Forelimb muscle (tissue), 1 donor: Measurements from ENCODE around the gene KITLG. TPM values are rescaled to one million over a fixed set of nuclear protein-coding genes. Genes with fewer than 3 reads are reported as not detected.
A peak's percentile ranks its signal among the peaks of the same experiment; 100 is the strongest.
"Not testable (repeated sequence)": the region's sequence is repeated elsewhere in the genome, so short reads cannot be mapped to it uniquely, and the experiment has no call there.

ENCODE experiments used
- DNase-seq: peaks from one replicate; pipeline ENCODE4 v3.0.0-alpha.2; 2013; ENCODE audit warnings: low read depth
- polyA plus RNA-seq: library from polyadenylated mRNA; unstranded; fragments of 120-200 nt; gene quantifications from one replicate; pipeline ENCODE4 v1.2.1, GENCODE V29; 2013; ENCODE audit not compliant: insufficient read length

The KITLG gene
- polyA plus RNA-seq, result 10.7 TPM

GRCh38 chr12:88580051-88580871 lies at the start of gene KITLG:
KITLG (minus strand) TSS chr12:88580471; CDS start chr12:88580278, 193 bp downstream.
- DNase-seq, result peak; percentile 56

DNA sequence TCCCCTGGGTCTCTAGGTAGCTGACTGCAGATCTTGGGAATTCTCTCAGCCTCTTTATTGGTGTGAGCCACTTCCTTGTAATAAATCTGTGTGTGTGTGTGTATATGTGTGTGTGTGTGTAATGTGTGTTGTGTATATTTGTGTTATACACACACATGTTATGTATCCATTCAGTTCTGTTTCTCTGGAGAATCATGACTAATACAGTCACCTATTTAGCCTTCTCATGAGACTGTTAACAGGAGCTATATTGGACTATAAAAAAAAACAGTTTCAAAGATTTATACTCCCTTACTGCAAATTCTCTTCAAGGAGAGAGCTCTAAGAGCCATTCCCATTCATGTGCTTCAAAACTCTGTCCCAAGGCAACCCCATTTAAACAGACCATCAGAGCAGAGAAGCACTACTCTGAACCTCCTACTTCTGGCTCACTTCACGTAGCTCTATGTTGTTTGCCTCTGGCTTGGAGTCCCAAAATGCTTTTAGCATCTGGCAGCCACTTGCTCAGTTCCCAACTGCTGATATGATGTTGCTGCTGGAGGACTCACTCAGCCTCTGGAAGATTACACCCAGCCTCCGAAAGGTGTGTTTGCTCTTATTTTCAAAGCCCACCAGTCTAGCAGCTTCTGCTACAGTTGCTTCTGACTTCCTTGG lies 48.7 kb upstream of the KITLG start:
- DNase-seq, result no peak

- DNase-seq, result not testable (repeated sequence)
Measured at GRCh38 chr12:88628035-88628434, 47.8 kb upstream of the KITLG start.

- DNase-seq, result no peak
Measured at GRCh38 chr12:88627501-88627900, 47.2 kb upstream of the KITLG start.

GRCh38 chr12:88625356-88625755 lies 45.1 kb upstream of the KITLG start:
- no peak for DNase-seq

GRCh38 chr12:88624911-88625310 lies 44.6 kb upstream of the KITLG start:
- no peak for DNase-seq

DNA sequence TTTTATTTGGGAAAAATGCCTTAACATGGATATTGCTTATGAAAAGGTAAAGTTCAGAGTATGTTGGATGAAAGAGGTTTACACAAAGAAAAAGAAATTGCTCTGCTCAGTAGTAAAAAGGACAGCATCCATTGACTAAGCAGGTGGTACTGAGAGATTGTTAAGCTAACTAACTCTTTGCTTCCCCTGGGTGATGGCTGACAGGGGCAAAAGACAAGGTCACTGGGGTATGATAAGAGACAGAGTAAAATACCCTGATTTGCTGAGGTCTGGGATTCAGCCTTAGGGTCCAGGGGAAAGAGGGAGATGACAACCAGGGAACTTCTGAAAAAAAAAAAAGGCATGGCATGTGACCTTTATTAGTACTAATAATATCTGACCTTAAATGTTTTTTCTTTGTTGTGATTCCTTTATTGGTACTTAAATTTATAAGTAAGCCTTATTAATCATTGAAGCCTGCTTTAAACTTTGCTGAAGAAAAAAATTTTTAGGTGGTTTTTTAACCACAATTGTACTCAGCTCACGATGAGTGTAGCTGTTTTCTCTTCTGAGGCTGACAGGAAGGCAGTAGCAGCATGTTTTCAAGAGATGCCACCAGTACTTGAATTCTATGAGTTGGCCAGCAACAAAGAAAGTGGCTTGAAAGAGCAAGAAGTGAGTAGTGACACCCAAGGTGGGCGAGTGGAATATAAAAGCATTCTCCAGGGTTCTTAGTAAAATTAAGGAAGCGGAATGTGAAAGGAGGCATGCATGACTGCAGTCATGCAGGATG lies 43.7 kb upstream of the KITLG start:
- DNase-seq, result no peak

GRCh38 chr12:88617352-88617751 lies 37.1 kb upstream of the KITLG start:
- no peak for DNase-seq

- DNase-seq, result no peak
Measured at GRCh38 chr12:88615490-88615889, 35.2 kb upstream of the KITLG start.

DNA sequence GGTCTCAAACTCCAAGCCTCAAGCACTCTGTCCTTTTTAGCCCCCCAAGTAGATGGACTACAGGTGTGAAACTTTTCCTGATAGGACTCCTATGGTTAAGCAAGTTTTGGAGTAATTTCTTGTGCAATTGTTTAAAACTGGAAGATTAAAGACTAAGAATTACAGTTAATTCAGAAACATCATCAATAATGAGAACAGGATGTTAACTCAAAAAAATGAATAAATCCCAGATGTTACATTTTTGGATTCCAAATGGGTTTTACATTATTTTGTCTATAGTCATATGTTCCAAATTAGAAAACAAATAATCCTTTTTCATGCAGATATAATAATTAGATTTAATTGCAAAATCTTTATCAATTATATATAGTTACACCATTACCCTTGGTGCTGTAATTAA lies 24.4 kb upstream of the KITLG start:
- DNase-seq, result no peak

DNA sequence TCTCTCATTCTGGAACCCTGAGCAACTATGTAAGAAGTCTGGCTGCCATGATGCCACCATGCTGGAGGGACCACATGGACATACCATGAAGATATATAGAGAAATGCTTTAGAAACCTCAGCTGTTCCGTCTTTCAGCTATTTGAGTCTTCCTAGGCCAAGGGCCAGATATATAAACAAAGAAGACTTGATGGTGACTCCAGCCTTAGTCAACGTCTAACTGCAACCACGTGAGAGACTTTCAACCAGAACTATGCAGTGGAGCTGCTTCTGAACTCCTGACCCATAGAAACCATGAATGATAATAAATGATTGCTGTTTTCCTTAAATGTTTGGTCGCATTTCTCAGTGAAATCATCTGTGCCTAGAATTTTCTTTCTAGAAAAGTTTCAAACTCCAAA lies 20.0 kb upstream of the KITLG start:
- DNase-seq, result no peak

DNA sequence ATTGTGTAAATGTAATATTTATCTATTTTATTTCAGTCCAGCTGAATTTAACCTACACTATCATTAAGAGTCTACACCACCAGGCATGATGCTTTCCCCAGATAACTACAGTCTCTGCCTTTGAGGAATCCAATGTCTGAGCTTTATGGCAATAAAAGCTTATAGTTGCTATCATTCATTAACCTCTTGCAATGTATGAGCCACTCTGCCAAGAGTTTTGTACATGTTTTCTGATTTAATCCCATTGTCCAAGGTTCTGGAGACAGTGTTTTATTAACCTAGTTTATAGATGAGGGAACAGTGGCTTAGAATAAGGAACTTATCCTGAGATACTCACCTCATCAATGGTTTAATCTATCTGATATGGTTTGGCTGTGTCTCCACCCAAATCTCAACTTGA lies 17.1 kb upstream of the KITLG start:
- no peak for DNase-seq

DNA sequence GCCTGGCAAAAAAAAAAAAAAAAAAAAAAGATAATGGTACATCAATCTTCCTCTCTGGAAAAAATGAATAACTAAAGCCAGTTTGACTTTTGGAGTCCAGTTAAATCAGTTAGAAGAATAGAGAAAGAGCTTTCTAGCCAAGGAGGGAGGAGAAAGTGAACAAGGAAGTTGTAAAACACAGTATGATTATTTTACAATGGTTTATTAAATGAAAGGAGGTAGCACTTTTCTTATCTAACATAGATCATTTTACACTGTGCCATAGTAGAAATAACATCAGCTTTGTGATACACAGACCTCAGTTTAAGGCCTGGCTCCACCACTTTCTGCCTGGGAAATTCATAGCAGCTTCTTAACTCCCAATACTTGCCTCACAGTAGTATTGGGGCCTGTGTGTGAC lies 15.4 kb upstream of the KITLG start:
- no peak for DNase-seq

GRCh38 chr12:88594780-88595179 lies 14.5 kb upstream of the KITLG start:
- no peak for DNase-seq

DNA sequence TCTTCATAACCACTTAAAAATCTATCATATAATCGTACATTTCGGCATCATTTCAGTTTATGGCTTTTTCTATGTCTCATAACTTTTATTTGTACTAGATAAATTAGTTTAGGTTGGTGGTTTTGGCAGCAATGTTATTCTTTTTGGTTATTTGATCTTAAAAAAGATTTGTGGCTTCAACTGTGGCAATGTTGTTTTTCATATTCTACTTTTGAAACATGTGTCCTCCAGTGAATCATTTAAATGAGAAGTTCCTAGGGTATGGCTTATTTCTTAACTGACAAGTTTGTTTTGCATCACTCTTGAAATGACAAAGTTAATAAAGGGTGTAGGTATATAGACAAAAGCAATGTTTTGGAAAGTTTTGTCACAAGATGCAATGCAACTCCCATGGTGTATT lies 11.1 kb upstream of the KITLG start:
- no peak for DNase-seq

GRCh38 chr12:88590851-88591250 lies 10.6 kb upstream of the KITLG start:
- DNase-seq, result no peak

- no peak for DNase-seq
Measured at GRCh38 chr12:88585077-88585476, 4.8 kb upstream of the KITLG start.

DNA sequence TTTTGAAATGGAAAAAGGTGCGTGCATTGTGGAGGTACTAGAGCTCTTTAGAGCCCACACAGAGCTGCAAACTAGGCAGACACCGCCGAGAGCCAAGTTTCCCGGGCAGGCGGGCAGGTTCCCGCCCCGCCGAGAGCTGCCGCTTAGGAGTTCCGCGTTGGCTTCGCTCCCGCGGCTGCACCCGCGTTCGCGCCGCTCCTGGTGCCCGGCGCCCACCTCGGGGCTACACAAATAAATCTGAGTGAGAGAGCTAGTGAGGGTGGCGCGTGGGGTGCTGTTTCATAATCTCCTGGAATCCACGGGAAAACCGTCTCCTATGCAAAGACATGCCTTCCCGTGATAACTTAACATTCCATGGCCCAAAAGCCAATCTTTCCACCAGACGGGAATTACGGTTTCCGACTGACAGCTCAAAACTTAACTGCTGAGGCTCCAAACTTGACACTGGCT lies 645 bp downstream of the KITLG start:
- DNase-seq, result no peak

DNA sequence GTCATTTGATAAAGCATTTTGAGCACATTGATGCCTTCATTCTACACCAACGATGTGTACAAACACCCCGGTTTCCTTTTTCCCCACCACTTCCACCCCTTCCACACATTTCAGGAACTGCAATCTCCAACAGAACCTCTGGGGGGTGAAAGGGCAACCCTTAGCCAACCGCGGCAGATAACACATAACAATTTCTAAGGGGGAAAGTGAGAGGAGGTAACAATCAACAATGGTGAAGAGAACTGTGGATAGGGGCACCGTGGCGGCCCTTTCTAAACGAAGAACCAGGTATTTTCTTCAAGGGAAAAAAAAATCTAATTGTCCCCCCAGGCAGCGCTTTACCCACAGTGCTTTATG lies 1.1 kb downstream of the KITLG start:
- no peak for DNase-seq

- no peak for DNase-seq
Measured at GRCh38 chr12:88578276-88579160, 1.8 kb downstream of the KITLG start.

- no peak for DNase-seq
Measured at GRCh38 chr12:88577537-88577936, 2.7 kb downstream of the KITLG start.

DNA sequence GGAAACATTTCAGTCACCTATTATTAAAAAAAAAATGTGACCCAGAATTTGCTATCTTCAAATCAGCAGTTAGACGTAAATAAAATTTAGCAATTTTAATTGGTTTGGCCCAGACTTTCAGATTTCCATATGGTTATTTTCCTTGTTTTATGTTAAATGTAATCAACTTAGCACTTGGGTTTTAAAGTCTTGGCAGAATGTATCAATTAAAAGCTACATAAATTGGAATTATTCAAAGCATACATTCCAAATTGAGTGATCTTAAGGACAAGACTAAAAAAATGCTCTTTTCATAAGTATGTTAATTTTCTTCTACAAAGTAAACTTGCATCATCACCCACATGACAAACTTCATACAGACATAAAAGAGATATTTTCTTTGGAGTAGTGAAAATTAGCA lies 3.4 kb downstream of the KITLG start:
- DNase-seq, result no peak
